NK-92 (cell line): Measurements from ENCODE around the gene ECE2.
"Not testable (repeated sequence)": the region's sequence is repeated elsewhere in the genome, so short reads cannot be mapped to it uniquely, and the experiment has no call there.

Source experiments
- DNase-seq: peaks from one replicate; lab custom pipeline; 2025; ENCODE audit not compliant: unreplicated experiment; lab: John Stamatoyannopoulos, UW

The ECE2 gene

GRCh38 chr3:184262764-184263179, 13.1 kb upstream of the ECE2 start:
- DNase-seq = no peak

DNA sequence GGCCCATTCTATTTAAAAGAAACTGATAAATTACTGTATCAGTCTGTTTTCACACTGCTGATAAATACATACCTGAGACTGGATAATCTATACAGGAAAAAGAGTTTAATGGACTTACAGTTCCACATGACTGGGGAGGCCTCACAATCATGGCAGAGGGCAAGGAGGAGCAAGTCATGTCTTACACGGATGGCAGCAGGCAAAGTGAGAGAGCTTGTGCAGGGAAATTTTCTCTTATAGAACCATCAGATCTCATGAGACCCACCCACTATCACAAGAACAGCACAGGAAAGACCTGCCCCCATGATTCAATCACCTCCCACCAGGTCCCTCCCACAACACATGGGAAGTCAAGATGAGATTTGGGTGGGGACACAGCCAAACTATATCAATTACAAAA, 8.6 kb upstream of the ECE2 start:
- DNase-seq = not testable (repeated sequence)

DNA sequence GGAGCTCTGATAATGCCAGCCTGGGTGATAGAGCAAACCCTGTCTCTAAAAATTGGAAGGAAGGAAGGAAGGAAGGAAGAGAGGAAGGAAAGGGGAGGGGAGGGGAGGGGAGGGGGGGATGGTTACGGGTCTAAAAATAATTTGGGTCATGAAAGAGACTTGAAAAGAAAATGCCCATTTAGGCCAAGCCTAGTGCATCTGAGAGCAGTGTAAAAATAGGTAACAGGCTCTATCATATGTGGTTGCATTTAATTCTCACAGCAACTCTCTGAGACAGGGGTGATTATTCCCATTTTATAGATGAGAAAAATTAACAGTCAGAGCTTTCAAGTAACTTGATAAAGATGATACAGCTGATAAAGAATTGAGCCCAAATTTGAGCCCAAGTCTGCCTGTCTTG, 3.6 kb upstream of the ECE2 start:
- DNase-seq = no peak

DNA sequence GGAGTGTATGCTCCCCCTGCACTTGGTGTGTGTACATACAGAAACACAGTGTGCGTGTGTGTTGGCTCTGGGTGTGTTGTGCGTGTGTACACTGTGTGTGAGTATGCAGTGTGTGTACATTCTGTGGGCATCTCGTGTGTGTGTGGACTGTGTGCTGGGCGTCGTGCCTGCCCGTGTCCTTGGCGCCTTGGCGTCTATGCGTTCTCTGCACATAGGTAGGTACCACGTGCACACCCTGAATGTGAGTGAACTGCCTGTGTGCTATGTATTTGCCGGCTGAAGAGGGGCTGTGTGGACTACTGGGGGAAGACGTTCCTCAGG, 481 bp upstream of the ECE2 start:
- DNase-seq = no peak

DNA sequence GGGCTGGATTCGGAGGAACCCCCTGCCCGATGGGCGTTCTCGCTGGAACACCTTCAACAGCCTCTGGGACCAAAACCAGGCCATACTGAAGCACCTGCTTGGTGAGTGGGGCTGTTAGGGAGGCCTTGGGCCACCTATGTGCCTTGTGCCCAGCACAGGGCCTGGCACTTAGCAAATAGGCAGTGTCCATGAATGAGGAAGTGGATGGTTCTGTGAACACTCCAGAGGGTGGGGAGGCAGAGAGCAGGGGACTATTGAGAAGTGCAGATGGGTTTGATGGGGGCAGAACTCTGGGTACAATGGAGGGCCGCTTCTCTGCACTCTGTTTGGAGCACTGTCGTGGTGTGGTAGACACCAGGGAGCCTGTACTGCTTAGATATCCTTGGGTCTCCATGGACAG, 1.5 kb downstream of the ECE2 start:
- DNase-seq = no peak

DNA sequence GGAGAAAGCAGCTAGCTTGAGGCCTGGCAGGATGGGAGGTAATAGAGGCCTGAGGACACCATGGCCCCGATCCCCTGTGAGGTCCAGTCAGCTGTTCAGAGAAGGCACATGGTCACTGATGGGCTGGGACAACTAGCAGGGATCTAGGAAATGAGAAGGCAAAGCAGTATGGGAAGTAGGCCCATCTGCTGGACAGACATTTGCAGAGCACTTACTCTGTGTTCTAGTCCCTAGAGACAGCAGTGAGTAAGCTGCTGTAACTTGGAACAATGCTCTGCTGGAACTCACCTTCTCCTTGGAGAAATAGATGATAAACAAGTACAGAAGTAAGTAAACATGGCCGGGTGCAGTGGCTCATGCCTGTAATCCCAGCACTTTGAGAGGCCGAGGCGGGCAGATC, 7.1 kb downstream of the ECE2 start:
- no peak for DNase-seq

DNA sequence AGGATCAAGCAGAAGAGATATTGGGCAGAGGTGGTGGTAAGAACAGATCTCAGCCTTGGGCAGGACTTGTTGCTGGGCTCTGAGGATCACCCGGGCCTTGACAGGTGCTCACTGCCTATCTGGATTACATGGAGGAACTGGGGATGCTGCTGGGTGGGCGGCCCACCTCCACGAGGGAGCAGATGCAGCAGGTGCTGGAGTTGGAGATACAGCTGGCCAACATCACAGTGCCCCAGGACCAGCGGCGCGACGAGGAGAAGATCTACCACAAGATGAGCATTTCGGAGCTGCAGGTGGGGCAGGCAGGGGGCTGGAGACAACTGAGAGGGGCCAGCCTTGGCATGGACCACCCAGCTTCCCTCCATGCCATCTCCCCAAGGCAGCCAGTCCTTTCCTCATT, 7.9 kb downstream of the ECE2 start:
- DNase-seq = no peak

DNA sequence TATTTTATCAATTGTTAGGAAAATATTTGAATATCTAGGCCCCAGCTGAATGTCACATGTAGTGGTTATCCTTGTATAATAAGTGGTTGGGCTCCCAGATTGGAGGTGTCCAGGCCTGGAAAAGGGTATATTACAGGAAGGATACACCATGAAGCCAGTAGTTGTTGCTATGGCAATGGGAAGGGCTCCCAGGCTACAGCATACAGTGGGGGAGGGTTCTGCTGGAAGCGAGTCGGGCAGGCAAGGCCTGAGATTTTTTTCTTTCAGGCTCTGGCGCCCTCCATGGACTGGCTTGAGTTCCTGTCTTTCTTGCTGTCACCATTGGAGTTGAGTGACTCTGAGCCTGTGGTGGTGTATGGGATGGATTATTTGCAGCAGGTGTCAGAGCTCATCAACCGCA, 8.9 kb downstream of the ECE2 start:
- no peak for DNase-seq

- DNase-seq = no peak
Observed at GRCh38 chr3:184289426-184289938, 13.7 kb downstream of the ECE2 start.

DNA sequence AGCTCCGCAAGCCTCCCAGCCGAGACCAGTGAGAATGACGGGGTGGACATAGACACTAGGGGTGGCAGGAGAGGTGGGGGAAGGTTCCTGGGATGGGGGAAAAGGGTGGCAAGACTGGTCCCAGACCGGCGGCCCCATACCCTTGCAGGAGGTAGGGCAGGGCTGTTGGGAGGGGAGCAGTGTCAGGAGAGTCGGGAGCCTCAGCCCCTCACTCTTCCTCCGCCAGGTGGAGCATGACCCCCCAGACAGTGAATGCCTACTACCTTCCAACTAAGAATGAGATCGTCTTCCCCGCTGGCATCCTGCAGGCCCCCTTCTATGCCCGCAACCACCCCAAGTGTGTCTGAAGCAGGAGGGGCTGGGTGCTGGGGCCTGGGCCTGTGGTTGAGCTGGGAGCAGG, 14.5 kb downstream of the ECE2 start:
- DNase-seq = no peak

GRCh38 chr3:184291044-184291737, 15.4 kb downstream of the ECE2 start:
- no peak for DNase-seq

GRCh38 chr3:184291738-184292445, 16.1 kb downstream of the ECE2 start:
- DNase-seq = no peak

- DNase-seq = no peak
Observed at GRCh38 chr3:184295771-184296170, 19.9 kb downstream of the ECE2 start.

DNA sequence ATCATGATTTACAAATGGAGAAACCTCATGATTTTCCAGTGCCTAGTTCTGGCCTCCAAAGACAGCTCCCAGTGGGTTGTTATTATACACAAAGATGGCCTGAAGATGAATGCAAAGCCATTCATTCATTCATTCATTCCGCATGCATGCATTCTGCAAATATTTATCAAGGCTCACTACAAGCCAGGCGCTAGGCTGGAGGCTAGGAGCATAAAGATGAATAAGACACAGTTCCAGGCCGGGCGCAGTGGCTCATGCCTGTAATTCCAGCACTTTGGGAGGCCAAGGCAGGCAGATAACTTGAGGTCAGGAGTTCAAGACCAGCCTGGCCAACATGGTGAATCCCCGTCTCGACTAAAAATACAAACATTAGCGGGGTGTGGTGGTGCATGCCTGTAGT, 20.8 kb downstream of the ECE2 start:
- DNase-seq = no peak

DNA sequence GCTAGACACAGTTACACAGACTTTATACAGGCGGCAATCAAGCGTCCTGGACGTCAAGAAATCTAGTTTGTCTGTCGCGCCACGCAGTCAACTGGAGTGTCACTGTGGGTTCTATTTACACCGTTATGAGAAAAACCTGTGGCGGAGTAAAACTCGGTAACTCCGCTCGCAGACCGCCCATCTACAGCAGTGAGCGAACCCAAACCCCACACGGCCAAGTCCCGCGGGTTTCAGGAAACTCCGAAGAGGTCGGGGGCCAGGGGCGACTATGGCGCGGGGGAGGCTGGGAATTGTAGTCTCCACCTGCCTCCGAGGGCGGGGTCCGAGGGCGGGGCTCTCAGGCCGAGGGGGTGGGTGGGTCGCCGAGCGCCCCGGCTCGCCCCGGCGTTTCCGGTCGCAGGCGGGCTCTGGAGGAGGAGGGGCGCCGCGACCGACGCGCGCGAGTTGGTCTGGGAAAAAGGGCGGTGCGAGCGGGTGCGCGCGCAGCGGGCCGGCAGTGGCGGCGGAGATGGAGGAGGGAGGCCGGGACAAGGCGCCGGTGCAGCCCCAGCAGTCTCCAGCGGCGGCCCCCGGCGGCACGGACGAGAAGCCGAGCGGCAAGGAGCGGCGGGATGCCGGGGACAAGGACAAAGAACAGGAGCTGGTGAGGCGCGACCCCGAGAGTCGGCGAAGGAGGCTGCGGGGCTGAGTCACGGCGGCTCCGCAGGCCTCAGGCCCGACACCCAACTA, 23.1 kb downstream of the ECE2 start, which contains the start of gene PSMD2:
Gene PSMD2 (plus strand): TSS at position 483 of the 729 bp plus-strand sequence. CDS start 26 bp downstream, at position 509.
- DNase-seq = peak; percentile 94

- no peak for DNase-seq
Observed at GRCh38 chr3:184299488-184300377, 23.9 kb downstream of the ECE2 start.

DNA sequence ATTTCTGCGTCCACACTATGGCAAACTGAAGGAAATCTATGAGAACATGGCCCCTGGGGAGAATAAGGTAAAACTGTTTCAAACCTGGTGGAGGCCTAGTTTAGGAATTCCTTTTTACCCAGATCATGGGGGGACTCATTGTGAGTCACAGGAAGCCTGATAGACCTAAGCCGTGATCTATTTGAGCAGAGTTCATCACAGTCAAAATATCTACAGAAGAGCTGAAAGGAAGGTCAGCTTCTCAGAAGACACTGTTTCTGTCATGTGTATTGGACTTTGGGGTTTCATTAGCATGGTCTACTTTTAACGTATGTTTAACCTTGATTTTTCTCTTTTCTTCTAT, 24.5 kb downstream of the ECE2 start:
- DNase-seq = no peak

GRCh38 chr3:184305577-184305976, 29.8 kb downstream of the ECE2 start:
- DNase-seq = no peak

DNA sequence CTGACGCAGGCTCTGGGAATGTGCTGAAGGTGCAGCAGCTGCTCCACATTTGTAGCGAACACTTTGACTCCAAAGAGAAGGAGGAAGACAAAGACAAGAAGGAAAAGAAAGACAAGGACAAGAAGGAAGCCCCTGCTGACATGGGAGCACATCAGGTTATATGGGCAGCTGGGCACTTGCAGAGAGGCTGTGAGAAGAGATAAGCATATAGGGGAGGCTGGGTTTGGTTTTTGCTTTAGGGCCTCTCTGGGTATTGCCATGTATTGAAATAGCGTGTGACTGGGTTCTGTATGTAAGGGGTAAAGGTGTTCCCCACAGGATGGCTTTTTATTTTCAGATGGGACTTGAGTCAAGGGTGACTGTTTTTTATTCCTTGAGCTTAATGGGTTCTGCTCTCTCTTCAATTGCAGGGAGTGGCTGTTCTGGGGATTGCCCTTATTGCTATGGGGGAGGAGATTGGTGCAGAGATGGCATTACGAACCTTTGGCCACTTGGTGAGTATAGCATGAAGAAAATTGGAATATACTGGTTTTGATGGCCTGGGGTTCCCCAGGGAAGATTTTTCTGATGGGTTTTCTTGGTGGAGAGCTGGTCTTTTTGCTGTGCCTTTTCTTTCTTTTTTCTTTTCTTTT, 30.6 kb downstream of the ECE2 start:
- DNase-seq = no peak

DNA sequence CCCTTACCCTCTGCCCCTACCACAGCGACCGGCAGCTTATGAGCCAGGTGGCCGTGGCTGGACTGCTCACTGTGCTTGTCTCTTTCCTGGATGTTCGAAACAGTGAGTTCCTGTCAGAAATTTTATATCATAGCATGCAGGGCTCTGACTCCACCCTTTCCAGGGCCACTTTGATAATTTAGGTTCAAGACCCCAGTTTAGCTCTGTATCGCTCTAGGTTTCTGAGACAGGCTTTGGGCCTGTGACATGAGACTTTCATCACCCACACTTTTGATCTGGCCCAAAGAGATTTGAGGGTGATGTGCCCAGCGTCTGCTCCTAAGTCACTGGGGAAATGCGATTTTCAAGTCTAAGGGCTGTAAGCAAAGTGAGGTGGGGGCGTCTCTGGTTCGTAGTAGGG, 32.1 kb downstream of the ECE2 start:
- no peak for DNase-seq

DNA sequence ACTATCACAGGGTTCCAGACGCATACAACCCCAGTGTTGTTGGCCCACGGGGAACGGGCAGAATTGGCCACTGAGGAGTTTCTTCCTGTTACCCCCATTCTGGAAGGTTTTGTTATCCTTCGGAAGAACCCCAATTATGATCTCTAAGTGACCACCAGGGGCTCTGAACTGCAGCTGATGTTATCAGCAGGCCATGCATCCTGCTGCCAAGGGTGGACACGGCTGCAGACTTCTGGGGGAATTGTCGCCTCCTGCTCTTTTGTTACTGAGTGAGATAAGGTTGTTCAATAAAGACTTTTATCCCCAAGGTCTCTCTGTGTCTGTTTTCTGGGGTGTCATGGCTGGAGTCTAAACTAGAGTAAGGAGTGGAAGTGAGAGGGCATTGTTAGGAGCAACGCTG, 32.9 kb downstream of the ECE2 start:
- DNase-seq = no peak
